HG03103 (cell line): ENCODE data around the gene NACC1.

Experiments
- ATAC-seq: cut with Tn5 transposase; IDR thresholded peaks from one replicate; pipeline ENCODE4 v1.9.1; 2021; ENCODE audit warnings: low read depth; ENCODE audit not compliant: unreplicated experiment

NACC1 gene

GRCh38 chr19:13118424-13119193 is 545 bp downstream of the NACC1 start:
- no peak for ATAC-seq

- no peak for ATAC-seq
Observed at GRCh38 chr19:13119627-13120026, 1.6 kb downstream of the NACC1 start.

DNA sequence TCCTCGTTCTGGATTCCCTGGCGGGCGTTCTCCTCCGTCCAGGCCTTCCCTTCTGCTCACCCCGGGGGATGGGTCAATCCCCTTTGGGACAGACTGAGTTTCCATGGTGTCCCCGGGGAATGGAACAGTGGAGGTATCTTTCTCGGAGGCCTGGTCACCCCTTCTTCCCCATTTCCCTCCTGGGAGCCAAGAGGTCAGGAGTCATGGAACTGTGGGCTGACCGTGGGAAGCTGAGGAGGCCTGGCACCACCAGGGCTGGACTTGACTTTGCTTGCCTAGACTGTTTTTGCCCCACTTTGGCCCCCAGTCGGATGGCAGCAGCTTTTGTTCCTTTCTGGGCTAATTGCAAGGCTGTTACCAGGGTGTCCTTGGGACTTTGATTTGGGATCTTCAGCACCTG is 2.0 kb downstream of the NACC1 start:
- ATAC-seq = no peak

- ATAC-seq = no peak
Observed at GRCh38 chr19:13120817-13121216, 2.8 kb downstream of the NACC1 start.

DNA sequence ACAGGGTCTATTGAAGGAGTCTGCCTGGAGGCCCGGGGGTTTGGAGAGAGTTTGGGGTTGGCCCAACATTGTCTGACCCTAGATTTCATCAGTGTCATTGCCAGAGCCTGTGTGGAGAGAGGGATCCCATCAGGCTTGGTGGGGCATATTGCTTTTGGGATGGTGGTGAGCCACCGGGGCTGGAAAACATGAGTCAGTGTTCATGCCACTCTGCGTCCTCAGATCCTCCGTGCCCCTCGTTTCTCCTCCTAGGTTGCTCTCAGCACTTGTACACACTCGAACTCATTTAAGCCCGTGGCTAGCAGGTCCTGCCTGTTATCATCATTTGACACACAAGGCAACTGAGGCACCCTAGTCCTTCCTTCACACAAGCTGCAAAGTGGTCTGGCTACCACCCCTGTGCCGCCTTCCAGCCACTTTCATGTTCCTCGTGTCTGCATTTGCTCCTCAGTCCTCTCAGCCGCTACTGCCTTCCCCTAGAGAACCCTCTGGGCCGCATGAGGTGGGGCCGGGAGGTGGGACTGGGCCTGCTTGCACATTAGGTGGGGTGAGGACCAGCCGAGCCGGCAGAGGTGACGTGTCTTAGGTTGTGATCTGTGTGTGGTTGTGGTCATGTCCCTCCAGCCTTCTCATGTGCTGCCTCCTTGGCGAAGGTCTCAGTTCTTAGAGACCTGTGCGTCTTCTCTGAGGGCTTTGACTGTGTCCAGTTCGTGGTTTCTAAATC is 3.6 kb downstream of the NACC1 start:
- ATAC-seq = no peak

DNA sequence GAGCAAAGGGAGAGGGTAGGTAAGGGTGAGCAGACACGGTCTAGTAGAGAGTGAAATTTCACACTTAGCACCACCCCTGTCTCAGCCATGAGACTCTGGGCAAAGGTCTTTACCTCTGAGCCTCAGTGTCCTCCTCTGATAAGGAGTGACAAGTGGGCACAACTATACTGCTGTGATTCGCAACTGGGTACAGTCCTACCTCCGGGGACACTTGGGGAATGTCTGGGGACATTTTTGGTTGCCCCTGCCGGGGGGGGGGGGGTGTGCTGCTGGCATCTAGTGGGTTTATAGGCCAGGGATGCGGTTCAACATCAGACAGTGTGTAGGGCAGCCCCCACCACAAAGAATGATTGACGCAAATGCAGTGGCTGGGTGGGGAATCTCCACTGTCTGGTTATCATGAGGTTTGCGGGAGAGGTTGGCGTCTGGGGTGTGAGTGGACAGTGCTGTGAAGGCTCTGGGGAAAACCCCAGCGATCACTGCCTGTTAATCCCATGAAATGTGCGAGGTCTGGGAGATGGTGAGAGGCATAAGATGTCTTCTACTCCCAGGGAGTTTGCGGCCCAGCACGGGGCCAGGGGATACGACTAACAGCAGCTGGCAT is 4.3 kb downstream of the NACC1 start:
- ATAC-seq = no peak

DNA sequence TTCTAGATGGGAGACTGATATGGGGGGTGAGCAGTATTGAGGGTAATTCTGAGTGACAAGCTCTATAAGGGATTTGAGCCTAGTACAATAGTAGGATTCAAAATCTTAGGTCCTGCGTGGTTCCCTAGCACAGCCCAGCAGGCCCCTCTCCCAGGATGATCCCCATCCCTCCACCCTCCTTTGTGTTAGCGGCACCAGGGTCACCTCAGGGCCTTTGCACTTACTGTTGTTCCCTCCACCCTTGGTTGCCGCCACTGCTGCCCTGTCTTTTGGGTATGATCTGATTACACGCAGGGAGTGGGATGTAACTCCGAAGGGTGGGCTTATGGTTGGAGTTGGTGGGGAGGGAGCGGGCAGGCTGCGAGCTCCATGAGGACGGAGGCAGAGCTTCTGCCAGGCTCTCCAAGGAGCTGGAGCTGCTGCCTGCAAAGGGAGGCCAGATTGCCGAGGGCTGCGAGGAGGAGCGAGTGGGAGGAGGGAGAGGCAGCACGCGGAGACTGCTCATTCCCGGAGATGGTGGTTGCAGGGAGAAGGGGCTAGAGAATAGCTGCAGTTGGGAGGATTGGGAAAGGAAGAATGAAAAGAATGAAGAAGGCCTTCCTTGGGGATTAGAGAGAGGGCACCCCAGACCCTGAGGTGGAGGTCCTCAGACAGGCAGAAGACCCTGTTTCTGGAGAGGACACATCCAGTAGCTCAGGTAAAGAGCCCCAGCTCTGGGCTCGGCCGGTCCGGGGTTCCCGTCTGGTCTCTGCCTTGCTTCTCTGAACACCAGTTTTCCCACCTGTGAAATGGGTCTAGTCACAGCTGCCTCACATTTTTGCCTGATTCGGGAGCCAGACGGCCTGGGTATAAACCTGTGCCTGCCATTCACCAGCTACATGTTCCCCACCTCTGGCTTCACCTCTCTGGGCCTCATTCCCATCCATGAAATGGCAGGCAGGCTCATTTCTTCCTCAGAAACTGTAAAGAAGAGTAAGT is 5.2 kb downstream of the NACC1 start:
- ATAC-seq = no peak

GRCh38 chr19:13127051-13127450 is 9.0 kb downstream of the NACC1 start:
- no peak for ATAC-seq

- ATAC-seq = no peak
Observed at GRCh38 chr19:13127811-13128575, 9.9 kb downstream of the NACC1 start.

DNA sequence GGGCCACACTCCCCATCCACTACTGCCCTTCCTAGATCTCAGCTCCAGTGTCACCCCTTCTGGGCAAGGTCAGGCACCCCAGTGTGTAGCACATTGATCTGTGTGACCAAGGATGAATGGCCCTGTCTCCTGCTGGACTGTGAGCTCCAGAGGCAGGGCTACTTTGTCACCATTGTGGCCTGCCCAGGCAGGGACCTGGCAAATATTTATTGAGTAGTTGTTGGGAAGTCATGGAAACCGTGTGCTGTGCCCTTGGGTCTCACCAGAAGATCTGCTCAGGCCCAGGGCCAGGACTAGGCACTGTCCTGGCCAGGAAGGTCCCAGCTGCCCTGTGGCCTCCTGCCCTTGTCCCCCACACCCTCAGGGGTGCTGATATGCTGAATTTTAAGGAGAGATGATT is 10.5 kb downstream of the NACC1 start:
- ATAC-seq = no peak

DNA sequence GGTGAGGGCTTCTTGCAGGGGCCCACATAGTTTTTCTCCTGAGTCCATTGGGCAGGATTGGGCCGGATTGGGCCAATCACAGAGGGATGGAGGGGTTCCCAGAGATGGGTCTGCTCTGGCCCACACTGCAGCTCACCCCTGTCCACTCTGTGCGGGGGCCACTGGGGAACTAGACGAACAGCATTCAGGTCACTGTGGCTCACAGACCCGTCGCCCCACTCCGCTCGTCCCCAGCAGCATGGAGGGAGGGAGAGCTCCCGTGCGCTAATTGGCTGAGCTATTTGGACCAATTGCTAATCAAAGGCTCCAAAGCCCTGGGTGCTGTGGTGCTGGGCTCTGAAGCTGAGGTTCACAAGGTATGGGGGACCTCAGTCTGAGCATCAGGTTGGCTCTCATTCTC is 11.3 kb downstream of the NACC1 start:
- no peak for ATAC-seq

DNA sequence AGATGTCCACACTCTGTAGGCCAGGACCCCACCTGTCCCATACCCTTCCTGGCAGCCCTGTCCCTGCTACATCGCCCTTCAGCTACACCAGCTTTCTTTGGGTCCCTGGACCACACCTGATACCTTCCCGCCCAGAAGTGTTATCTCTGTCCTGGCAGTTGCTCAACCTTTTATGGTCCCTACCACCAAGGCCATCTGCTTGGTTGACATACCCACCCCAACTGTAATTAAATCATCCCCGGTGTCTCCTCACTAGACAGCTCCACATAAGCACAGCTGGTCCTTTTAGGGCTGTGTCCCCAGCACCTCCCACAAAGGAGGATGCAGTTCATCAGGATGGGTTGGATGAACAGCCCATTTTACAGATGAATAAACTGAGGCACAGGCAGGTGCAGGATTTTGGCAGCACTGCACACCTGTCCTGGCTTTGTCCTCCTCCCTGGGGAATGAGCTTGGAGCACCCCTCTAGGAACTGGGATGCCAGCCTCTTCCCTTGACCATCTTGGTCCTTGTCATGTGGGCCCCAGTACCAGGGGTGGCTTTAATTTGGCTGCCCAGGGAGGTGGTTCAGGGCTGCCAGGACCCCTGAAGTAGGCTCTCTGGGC is 12.9 kb downstream of the NACC1 start:
- no peak for ATAC-seq

DNA sequence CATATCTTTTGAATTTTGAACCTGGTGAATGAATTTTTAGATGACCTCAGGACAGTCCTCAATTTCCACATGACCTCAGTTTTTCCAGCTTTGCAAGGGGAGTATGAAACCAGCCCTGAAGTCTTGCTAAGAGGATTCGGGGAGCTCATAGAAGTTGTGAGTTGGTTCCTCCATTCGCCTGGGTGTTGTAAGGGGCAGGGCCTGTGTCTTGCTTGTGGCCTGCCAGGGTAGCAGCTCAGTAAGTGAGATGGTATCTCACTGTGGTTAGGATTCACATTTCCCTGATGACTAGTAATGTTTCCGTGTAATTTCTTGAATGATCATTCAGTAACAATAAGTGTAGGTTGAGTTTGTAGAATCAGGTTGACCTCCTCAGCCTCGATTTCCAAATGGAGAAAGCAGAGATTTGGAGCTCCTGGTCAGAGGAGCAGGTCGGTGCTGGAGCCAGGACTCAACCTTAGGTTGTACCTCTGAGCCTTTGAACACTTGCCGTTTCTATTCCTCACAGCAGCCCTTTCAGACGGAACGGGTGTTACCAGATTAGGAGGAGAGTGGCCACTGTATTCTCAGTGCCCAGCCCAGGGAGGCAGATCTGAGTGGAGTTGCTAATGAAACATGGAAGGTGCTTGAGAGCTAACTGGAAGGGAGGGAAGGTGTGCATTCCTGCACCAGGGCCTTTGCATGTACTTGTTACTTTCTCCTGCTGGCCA is 14.6 kb downstream of the NACC1 start:
- no peak for ATAC-seq

DNA sequence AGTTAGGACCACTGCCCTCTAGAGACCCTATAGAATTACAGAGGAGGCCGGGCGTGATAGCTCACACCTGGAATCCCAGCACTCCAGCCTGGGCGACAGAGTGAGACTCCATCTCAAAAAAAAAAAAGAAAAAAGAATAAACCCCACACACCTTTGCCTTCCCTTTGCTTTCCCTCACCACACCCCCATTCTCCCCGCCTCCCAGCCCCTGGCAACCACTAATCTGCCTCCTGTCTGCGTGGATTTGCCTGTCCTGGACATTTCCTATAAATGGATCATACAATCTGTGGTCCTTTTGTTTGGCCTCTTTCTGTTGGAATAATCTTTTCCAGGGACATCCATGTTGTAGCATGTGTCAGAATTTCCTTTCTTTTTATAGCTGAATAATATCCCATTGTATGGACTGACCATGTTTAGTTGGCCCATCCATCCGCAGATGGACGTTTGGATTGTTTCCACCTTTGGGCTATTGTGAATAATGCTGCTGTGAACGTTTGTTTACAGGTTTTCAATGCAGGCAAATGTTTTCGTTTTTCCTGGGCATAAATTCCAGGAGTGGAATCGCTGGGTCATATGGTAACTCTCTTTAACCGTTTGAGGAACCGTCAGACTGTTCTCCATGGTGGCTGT is 15.3 kb downstream of the NACC1 start:
- ATAC-seq = no peak

DNA sequence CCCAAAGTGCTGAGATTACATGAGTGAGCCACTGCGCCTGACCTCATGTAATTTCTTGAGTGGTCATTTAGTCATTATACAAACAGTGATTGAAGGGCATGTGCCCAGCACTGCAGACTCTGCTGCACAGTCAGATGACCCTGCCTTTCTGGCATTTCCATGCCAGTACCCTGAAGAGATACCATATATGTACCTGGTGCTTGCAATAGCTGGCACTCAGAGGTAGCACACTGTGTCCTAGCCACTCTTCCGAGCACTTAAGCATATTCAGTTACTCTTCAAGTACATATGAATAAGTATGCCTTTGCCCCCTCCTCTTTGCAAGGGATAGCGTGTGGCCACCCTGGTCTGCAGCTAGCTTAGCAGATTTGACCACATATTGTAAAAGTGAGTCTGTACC is 16.6 kb downstream of the NACC1 start:
- ATAC-seq = no peak

- no peak for ATAC-seq
Observed at GRCh38 chr19:13135068-13136062, 17.3 kb downstream of the NACC1 start.

GRCh38 chr19:13137290-13137794 is 19.3 kb downstream of the NACC1 start:
- no peak for ATAC-seq
